ENCODE data around the gene NUMB.

GRCh38 chr14:73466861-73467260, 8.5 kb upstream of the NUMB start:
- TF ChIP-seq TAF1 (conservative IDR thresholded peaks at IDR 0.05) (no peak), REST (IDR thresholded peaks at IDR 0.05) (no peak), CTCF (IDR thresholded peaks at IDR 0.05; ENCODE audit: low read depth, low read length, missing input control) (no peak), ZBTB33 (IDR thresholded peaks at IDR 0.05) (no peak), YY1 (IDR thresholded peaks at IDR 0.05) (no peak), JUND (IDR thresholded peaks at IDR 0.05) (no peak), RAD21 (IDR thresholded peaks at IDR 0.05) (no peak), MAX (IDR thresholded peaks at IDR 0.05) (no peak)
